T-helper 1 cell treated with Interleukin-12 subunit alpha and Interleukin-12 subunit beta and Interleukin-4 antibody, amounts not matched to agents 30 μg/mL and 1 μg/mL, for 36 hours (primary cell): Measurements from ENCODE around the gene ADGRG3.
"Not testable (repeated sequence)": the region's sequence is repeated elsewhere in the genome, so short reads cannot be mapped to it uniquely, and the experiment has no call there.

Experiments used
- H3K27ac Mint-ChIP-seq: one replicate; pipeline ENCODE4 v1.8.0; 2021; ENCODE audit warnings: mild to moderate bottlenecking, mixed read lengths
- H3K27me3 Mint-ChIP-seq: one replicate; pipeline ENCODE4 v1.8.0; 2021; ENCODE audit warnings: low read depth, mixed read lengths
- H3K36me3 Mint-ChIP-seq: one replicate; pipeline ENCODE4 v1.8.0; 2021; ENCODE audit warnings: low read depth, mixed read lengths
- H3K4me1 Mint-ChIP-seq: one replicate; pipeline ENCODE4 v1.8.0; 2021; ENCODE audit warnings: low read depth, mixed read lengths
- H3K4me3 Mint-ChIP-seq: one replicate; pipeline ENCODE4 v1.8.0; 2021; ENCODE audit warnings: mild to moderate bottlenecking, moderate library complexity, mixed read lengths
- H3K9me3 Mint-ChIP-seq: one replicate; pipeline ENCODE4 v1.8.0; 2021; ENCODE audit warnings: mixed read lengths

Gene ADGRG3

DNA sequence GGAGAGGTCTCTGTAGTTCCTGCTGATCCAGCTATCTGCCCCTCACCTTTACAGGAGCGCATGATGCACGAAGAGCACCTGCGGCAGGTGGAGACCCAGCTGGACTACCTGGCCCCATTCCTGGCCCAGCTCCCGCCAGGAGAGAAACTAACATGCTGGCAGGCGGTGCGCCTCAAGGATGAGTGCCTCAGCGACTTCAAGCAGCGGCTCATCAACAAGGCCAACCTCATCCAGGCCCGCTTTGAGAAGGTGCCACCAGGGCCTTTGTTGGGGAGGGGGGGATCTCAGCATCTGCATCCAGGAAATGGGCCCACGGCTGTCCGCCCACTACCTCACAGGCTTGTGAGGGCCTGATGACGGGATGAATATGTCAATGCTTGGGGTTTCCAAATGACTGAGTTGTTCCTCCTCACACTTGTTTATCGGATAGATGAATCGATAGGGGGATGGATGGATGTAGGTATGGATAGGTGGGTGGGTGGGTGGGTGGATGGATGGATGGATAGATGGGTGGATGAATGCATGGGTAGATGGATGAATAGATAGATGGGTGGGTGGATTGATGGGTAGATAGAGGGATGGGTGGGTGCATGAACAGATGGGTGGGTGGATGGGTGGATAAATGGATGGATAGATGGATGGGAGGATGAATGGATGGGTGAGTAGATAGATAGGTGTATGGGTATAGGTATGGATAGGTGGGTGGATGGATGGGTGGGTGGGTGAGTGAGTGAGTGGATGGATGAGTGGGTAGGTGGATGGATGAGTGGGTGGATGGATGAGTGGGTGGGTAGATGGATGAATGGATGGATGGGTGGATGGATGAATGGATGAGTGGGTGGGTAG lies 60.5 kb downstream of the ADGRG3 start:
- H3K27ac Mint-ChIP-seq, result no peak overlapping the region
- H3K4me3 Mint-ChIP-seq, result no peak overlapping the region
- H3K27me3 Mint-ChIP-seq, result no peaks in the 10 kb centered on the region
- H3K4me1 Mint-ChIP-seq, result no peaks in the 10 kb centered on the region
- peaks cover 10% of the 10 kb centered on the region for H3K36me3 Mint-ChIP-seq
- H3K9me3 Mint-ChIP-seq, result peaks cover 19% of the 10 kb centered on the region

DNA sequence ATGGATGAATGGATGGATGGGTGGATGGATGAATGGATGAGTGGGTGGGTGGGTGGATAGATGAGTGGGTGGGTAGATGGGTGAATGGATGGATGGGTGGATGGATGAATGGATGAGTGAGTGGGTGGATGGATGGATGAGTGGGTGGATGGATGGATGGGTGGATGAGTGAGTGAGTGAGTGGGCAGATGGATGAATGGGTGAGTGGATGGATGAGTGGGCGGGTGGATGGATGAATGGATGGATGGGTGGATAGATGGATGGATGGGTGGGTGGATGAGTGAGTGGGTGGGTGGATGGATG lies 61.0 kb downstream of the ADGRG3 start:
- H3K36me3 Mint-ChIP-seq, result peaks cover 13% of the 10 kb centered on the region
- no peaks in the 10 kb centered on the region for H3K27me3 Mint-ChIP-seq
- peaks cover 19% of the 10 kb centered on the region for H3K9me3 Mint-ChIP-seq
- H3K27ac Mint-ChIP-seq, result no peak overlapping the region
- no peaks in the 10 kb centered on the region for H3K4me1 Mint-ChIP-seq
- H3K4me3 Mint-ChIP-seq, result no peak overlapping the region

DNA sequence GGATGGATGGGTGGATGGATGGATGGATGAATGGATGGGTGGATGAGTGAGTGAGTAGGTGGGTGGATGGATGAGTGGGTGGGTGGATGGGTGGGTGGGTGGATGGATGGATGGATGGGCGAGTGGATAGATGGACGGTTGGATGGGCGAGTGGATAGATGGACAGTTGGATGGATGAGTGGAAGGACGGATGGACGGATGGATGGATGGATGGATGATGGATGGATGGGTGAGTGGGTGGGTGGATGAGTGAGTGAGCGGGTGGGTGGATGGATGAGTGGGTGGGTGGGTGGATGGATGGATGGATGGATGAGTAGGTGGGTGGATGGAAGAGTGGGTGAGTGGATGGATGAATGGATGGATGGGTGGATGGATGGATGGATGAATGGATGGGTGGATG lies 61.7 kb downstream of the ADGRG3 start:
- Mint-ChIP-seq H3K36me3 (peaks cover 13% of the 10 kb centered on the region), H3K9me3 (peaks cover 19% of the 10 kb centered on the region)
- H3K27me3 Mint-ChIP-seq, H3K27ac Mint-ChIP-seq, H3K4me1 Mint-ChIP-seq, H3K4me3 Mint-ChIP-seq: not testable (repeated sequence)

DNA sequence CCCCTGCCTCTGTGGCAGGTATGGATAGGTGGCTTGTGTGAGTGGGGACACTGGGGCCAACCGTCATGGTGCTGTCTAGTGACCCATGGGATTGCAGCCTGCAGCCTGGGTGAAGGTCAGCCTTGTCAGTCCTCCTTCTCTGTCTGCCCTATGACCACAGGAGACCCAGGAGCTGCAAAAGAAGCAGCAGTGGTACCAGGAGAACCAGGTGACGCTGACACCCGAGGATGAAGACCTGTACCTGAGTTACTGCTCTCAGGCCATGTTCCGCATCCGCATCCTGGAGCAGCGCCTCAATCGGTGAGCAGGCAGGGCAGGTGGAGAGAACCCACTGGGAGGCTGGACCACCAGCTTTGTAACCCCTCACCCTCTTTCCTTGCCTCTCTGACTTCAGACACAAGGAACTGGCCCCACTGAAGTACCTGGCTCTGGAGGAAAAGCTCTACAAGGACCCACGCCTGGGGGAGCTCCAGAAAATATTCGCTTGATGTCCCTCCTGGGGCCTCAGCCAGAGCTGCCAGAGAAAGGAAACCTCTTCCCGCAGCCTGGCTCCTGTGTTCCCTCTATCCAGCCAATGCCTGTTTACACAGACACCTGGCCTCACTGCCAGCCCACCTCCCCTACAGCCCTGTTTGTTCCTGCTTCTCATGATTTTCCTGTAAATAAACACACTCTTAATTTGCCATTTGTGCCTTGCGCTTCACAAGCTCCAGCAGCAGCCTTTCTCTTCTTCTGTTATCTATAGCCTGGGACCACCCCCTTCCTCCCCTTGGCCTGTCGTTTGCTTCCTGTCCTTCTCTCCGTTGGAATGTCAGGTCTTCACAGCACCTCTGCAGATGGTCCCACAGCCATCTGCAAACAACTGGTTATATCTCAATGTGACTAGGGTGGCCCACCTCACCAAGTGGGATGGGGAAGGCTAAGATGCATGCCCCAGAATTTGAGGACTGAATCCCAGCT lies 62.9 kb downstream of the ADGRG3 start:
- no peaks in the 10 kb centered on the region for H3K27me3 Mint-ChIP-seq
- no peak overlapping the region for H3K27ac Mint-ChIP-seq
- peaks cover 19% of the 10 kb centered on the region for H3K9me3 Mint-ChIP-seq
- peaks cover 13% of the 10 kb centered on the region for H3K36me3 Mint-ChIP-seq
- no peak overlapping the region for H3K4me3 Mint-ChIP-seq
- H3K4me1 Mint-ChIP-seq, result peaks cover 3% of the 10 kb centered on the region

DNA sequence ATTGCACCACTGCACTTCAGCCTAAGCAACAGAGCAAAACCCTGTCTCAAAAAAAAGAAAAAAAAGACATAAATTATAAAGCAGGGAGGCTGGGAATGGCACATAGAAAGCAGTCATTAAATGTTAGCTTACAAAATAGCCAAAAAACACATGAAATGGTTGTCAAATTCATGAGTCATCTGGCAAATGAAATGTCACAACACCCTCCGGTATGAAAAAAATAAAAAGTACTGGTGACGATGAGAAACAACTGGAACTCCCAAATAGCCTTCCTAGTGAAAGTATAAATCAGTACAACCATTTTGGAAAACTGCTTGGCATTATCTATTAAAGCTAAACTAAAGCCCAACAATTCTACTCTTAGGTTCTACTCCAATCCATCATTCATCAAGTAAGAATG lies 63.9 kb downstream of the ADGRG3 start:
- H3K4me3 Mint-ChIP-seq, result no peak overlapping the region
- no peak overlapping the region for H3K27ac Mint-ChIP-seq
- peaks cover 13% of the 10 kb centered on the region for H3K36me3 Mint-ChIP-seq
- H3K9me3 Mint-ChIP-seq, result peaks cover 19% of the 10 kb centered on the region
- H3K27me3 Mint-ChIP-seq, result no peaks in the 10 kb centered on the region
- H3K4me1 Mint-ChIP-seq, result peaks cover 11% of the 10 kb centered on the region

DNA sequence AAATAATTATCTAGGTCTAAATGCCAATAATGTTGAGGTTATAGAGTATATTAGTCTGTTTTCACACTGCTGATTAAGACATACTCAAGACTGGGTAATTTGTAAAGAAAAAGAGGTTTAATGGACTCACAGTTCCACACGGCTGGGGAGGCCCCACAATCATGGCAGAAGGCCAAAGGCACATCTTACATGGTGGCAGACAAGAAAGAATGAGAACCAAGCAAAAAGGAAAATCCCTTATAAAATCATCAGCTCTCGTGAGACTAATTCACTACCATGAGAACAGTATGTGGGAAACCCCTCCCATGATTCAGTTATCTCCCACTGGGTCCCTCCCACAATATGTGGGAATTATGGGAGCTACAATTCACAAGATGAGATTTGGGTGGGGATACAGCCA lies 64.6 kb downstream of the ADGRG3 start:
- Mint-ChIP-seq H3K9me3 (peaks cover 19% of the 10 kb centered on the region), H3K4me3 (peak overlapping the region; percentile 51), H3K27ac (peak overlapping the region; percentile 33), H3K36me3 (peaks cover 13% of the 10 kb centered on the region), H3K4me1 (peaks cover 17% of the 10 kb centered on the region), H3K27me3 (no peaks in the 10 kb centered on the region)

DNA sequence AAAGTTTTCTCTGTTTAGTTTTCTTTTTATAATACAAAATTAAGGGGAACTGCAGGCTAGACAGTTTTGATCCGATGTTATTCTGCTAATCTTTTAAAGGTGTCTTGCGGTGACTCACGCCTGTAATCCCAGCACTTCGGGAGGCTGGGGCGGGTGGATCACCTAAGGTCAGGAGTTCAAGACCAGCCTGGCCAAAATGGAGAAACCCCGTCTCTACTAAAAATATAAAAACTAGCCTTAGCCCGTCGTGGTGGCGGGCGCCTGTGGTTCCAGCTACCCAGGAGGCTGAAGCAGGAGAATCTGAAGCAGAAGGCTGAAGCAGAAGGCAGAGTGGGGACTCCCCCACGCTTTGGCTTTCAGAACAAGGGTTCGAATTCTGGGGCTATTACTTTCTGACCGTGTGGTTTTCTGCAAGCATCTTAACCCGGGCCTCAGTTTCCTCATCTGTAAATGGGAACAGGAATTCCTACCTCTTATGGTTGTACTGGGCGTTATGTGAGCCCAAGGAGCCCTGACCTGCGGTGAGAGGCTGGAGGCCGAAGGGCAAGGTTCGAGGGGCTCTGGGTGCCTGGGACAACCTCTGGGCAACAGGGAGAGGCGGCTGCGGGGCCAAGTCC lies 66.3 kb downstream of the ADGRG3 start:
- peaks cover 13% of the 10 kb centered on the region for H3K36me3 Mint-ChIP-seq
- H3K27ac Mint-ChIP-seq, result peak overlapping the region; percentile 89
- H3K9me3 Mint-ChIP-seq, result peaks cover 19% of the 10 kb centered on the region
- H3K4me1 Mint-ChIP-seq, result peaks cover 17% of the 10 kb centered on the region
- H3K4me3 Mint-ChIP-seq, result peak overlapping the region; percentile 96
- H3K27me3 Mint-ChIP-seq, result no peaks in the 10 kb centered on the region

DNA sequence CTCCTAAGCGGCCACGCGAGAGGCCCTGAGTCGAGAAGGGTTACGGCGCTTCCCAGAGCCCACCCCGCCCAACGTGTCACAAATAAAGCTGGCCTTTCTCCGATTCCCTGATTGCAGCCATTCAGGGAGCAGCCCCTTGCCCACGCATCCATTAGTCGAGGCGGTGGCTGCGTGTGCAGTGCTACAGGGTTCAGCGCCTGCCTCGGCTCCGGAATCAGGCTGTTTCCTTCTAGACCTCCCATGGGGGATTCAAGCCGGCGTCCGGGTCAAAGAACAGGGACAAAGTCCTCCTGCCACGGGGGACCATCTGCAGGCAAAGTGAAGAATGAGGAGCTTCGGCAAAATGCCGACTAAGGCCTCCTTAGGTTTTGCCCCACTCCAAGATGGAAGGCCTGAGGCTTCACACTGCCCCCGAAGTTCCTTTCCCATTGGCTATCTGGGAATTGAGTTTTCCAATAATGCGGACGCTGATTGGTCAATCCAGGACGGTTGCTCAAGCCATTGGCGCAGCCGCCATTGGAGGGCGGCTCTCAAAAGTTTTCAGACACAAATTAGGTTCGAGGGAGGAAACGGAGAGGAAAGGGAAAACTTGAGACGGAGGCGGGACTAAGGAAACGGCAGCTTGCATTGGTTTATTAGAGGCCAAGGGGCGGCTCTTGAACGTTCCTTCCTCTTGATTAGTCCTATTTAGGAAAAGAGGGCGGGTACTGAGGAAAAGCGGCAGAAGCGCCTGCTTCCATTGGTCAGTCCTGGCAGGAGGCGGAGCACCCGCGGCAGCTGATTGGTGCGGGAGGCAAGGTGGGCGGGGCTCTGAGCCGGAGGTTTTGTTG lies 67.0 kb downstream of the ADGRG3 start:
- Mint-ChIP-seq H3K27ac (peak overlapping the region; percentile 89), H3K4me1 (peaks cover 17% of the 10 kb centered on the region), H3K27me3 (no peaks in the 10 kb centered on the region), H3K9me3 (peaks cover 19% of the 10 kb centered on the region), H3K36me3 (peaks cover 13% of the 10 kb centered on the region), H3K4me3 (peak overlapping the region; percentile 96)

DNA sequence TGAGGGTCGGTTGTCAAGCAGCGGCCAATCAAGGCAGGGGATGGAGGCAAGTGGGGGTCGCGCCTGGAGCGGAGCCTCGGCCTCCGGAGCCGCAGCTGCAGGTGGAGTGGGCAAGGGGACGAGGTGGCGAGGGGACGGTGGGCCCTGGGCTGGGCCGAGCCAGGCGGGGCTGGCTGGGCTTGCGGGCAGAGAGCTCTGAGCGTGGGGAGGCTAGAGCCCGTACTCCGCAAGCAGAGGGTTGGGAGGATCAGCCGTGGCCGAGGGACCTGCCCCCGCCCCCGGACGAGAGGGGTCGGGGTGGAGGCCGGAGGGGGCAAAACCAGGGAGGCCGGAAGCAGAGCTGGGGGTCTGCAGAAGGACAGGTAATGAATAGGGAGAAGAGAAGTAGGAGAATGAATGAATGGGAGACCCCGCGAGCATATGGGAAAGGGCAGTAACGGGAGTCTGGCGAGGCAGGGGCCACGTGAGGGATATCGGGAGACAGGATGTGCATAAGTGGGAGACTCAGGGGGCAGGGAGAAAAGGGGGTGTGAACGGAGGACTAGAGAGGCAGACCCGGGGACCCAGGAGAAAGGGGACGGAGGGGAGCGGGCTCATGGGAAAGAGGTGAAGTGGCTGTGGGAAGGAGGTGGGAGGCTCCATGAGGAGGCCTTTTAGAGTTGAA lies 67.8 kb downstream of the ADGRG3 start, which contains the start of gene KATNB1:
Gene KATNB1 (plus strand): TSS at position 16 of the 664 bp plus-strand sequence. CDS start 1,474 bp downstream, outside the sequence.
- H3K27me3 Mint-ChIP-seq, result no peaks in the 10 kb centered on the region
- peaks cover 17% of the 10 kb centered on the region for H3K4me1 Mint-ChIP-seq
- peaks cover 19% of the 10 kb centered on the region for H3K9me3 Mint-ChIP-seq
- peaks cover 13% of the 10 kb centered on the region for H3K36me3 Mint-ChIP-seq
- H3K27ac Mint-ChIP-seq, result peak within 1 kb of the TSS; percentile 89
- H3K4me3 Mint-ChIP-seq, result peak within 1 kb of the TSS; percentile 96

DNA sequence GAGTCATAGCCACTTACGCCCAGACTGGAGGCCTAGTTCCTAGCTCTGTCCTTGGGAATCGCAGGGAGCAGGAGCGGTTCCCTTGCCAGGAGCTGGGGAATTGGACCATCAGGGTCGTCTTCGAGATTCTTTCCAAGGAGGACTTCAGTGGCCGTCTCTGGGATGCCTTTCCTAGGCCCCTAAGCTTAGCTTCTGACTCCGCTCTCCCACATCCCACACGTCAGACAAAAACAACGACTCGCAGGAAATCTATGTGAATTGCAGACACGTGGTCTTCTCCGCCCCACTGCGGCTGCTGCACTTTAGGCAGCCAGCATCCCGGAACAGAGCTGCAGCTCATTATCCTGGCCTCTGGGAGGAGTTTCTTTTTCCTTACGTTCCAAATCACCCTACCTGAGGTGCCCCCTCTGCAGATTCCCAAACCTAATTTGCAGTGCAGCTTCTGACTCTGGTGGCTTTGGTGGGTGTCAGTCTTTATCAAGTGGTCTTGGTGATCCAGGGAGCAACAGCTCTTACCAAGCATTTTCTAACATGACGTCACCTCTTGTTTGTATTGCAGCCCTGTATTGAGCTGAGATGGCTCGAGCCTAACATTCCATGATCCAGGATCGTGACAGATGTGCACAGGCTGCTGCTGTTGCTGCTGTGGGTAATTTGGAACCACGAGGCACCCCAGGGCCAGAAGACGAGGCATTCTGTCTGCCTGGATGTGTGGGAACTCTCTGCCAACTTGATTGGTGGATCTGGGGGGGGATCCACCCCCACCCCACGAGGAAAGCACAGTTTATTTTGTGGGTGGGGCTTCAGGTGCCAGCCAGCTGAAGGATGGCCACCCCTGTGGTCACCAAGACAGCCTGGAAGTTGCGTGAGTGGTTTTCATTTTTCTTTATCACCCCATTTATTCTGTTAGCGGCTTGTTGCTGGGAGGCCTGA lies 68.6 kb downstream of the ADGRG3 start:
- H3K4me1 Mint-ChIP-seq, result peaks cover 17% of the 10 kb centered on the region
- peaks cover 15% of the 10 kb centered on the region for H3K9me3 Mint-ChIP-seq
- peak overlapping the region; percentile 89 for H3K27ac Mint-ChIP-seq
- H3K36me3 Mint-ChIP-seq, result peaks cover 14% of the 10 kb centered on the region
- no peaks in the 10 kb centered on the region for H3K27me3 Mint-ChIP-seq
- peak overlapping the region; percentile 96 for H3K4me3 Mint-ChIP-seq

DNA sequence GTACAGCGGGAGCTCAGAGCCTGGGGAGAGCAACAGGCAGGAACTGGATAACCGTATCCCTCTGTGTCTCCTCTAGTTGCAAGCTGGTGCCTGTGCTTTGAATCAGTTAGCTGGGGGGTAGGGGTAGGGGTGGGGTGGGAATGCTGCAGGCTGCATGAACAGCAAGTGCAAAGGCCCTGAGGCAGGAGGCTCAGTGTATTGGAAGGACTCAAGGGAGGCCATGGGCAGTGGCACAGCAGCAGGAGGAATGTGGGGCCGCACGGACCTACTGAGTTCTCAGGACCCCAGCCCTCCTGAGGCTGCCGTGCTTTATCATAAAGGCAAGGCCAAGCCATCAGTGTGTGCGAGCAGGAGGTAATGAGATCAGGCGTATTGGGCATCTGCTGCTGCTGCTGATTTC lies 70.7 kb downstream of the ADGRG3 start:
- peaks cover 1% of the 10 kb centered on the region for H3K36me3 Mint-ChIP-seq
- H3K27me3 Mint-ChIP-seq, result no peaks in the 10 kb centered on the region
- no peak overlapping the region for H3K27ac Mint-ChIP-seq
- H3K4me1 Mint-ChIP-seq, result peaks cover 17% of the 10 kb centered on the region
- H3K4me3 Mint-ChIP-seq, result no peak overlapping the region
- H3K9me3 Mint-ChIP-seq, result no peaks in the 10 kb centered on the region
